Omental fat pad (tissue), 4 donors: Measurements from ENCODE around the gene PLCD1. TPM values are rescaled to one million over a fixed set of nuclear protein-coding genes. Genes with fewer than 3 reads are reported as not detected.
"Not testable (repeated sequence)": the region's sequence is repeated elsewhere in the genome, so short reads cannot be mapped to it uniquely, and the experiment has no call there.

Experiments used
- ATAC-seq: fragments of 150-250 bp; one replicate; pipeline ENCODE4 v1.9.1; 2016; ENCODE audit warnings: mild to moderate bottlenecking, moderate library complexity; ENCODE audit not compliant: low FRiP score
- DNase-seq: peaks from one replicate; pipeline ENCODE4 v3.0.0-alpha.2; 2019; ENCODE audit warnings: low spot score
- CTCF ChIP-seq, 3 donors: fragments of 450-650 bp; IDR thresholded peaks; one replicate each; pipeline ENCODE4 v1.5.1; 2016 to 2017; ENCODE audit warnings: antibody characterized with exemption in 3 of 3, mild to moderate bottlenecking in 3 of 3, moderate library complexity in 2 of 3
- total RNA-seq, 4 donors: library from RNA; depleted of rRNA; stranded (reverse); fragments of >200 nt; gene quantifications; one replicate each; pipeline ENCODE4 v1.1.0, GENCODE V29; 2016

The PLCD1 gene
- total RNA-seq, 4 donors from 2014 or later = 12.5 to 24.4 (median 19.0) TPM

GRCh38 chr3:38043486-38043885 lies 14.0 kb upstream of the PLCD1 start:
- ATAC-seq (no peak), DNase-seq (no peak)

DNA sequence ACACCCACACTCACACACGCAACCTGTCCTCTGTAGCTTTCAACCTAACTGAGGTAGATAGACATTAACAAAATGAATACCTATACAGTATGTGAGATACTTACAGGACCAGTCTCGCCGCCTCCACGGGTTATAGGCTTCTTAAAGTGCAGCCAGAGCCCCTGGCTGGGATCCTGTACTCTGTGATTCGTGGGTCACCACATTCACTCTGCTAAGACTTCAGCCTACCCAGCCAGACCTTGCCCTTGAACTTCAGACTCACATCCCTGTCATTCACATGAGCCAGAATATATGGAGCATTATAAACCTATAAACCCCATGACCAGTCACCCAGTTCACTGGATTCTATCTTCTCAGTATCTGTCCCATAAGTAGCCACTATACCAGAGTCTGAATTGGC lies 11.0 kb upstream of the PLCD1 start:
- ATAC-seq (no peak), DNase-seq (no peak)
- no peak for TF ChIP-seq CTCF (IDR thresholded peaks at IDR 0.05)

More at GRCh38 chr3:38043486-38043885, 14.0 kb upstream of the PLCD1 start:
- TF ChIP-seq CTCF (IDR thresholded peaks at IDR 0.05) = no peak

GRCh38 chr3:38039899-38040261 lies 10.4 kb upstream of the PLCD1 start:
- TF ChIP-seq CTCF (IDR thresholded peaks at IDR 0.05) = no peak
- no peak for DNase-seq
- peak; percentile 86 for ATAC-seq

GRCh38 chr3:38039101-38039898 lies 9.9 kb upstream of the PLCD1 start, which contains the start of gene DLEC1:
TSS of gene DLEC1 (plus strand) at chr3:38039208. CDS start at chr3:38039226, 18 bp downstream.
- no peak for TF ChIP-seq CTCF (IDR thresholded peaks at IDR 0.05)
- DNase-seq (no peak), ATAC-seq (peak; percentile 33)

DNA sequence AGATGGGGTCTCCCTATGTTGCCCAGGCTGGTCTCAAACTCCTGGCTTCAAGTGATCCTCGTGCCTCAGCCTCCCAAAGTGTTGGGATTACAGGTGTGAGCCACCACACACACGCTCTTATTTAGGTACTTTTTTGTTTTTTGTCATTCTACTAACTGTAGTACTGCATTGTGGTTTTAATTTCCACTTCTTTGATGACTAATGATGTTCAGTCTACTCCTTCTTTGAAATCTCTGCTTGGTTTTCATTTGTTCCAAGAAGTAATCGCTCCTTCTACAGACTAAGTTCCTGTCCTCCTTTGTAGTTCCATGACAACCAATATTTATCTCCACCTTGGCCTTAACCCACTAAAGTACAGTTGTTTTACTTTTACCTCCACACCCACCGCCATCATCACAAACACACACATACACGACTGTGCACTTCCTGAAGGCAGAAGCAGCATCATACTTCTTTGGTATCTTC lies 9.0 kb upstream of the PLCD1 start:
- ATAC-seq (no peak), DNase-seq (no peak)
- TF ChIP-seq CTCF (IDR thresholded peaks at IDR 0.05) = no peak

GRCh38 chr3:38036906-38037305 lies 7.5 kb upstream of the PLCD1 start:
- DNase-seq (no peak), ATAC-seq (no peak)
- TF ChIP-seq CTCF (IDR thresholded peaks at IDR 0.05) = no peak

GRCh38 chr3:38036286-38036685 lies 6.8 kb upstream of the PLCD1 start:
- no peak for TF ChIP-seq CTCF (IDR thresholded peaks at IDR 0.05)
- ATAC-seq (no peak), DNase-seq (no peak)

- DNase-seq = not testable (repeated sequence)
Observed at GRCh38 chr3:38034335-38034734, 4.9 kb upstream of the PLCD1 start.

GRCh38 chr3:38033586-38033985 lies 4.1 kb upstream of the PLCD1 start:
- not testable (repeated sequence) for ATAC-seq, DNase-seq

More at GRCh38 chr3:38034335-38034734, 4.9 kb upstream of the PLCD1 start:
- ATAC-seq = not testable (repeated sequence)
